A549 (cell line): Measurements from ENCODE around the gene CMYA5.
"Not testable (repeated sequence)": the region's sequence is repeated elsewhere in the genome, so short reads cannot be mapped to it uniquely, and the experiment has no call there.

Experiments used
- CEBPB ChIP-seq, 2 experiments: fragments of >200 bp in 1 of 2; sonication (Bioruptor Twin) in 1 of 2; formaldehyde crosslinking in 1 of 2; IDR thresholded peaks; 2 replicates each; pipeline ENCODE4 v1.6.1; 2012 to 2016
- EP300 ChIP-seq, 2 experiments: fragments of >200 bp; sonication (Bioruptor Twin); formaldehyde crosslinking; IDR thresholded peaks; 2 replicates in 1 of 2; 3 replicates in 1 of 2; pipeline ENCODE4 v1.6.1; 2016 to 2017
- POLR2A ChIP-seq: IDR thresholded peaks from 2 replicates; pipeline ENCODE4 v1.6.1; 2012; ENCODE audit warnings: mild to moderate bottlenecking, low read length
- RFX5 ChIP-seq: fragments of 450-650 bp; IDR thresholded peaks from 2 replicates; pipeline ENCODE4 v1.7.1; 2014; ENCODE audit warnings: antibody characterized with exemption, mild to moderate bottlenecking, moderate library complexity

DNA sequence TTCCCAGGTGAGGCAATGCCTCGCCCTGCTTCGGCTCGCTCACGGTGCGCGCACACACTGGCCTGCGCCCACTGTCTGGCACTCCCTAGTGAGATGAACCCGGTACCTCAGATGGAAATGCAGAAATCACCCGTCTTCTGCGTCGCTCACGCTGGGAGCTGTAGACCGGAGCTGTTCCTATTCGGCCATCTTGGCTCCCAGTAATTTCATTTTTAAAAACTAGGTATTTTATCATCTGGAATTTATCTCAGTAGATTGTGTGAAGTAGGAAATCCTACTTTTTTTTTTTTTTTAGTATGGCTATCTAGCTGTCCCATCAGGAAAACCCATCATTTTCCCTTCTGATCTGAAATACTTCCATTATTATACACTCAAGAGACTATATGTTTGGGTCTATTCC is 95.1 kb downstream of the CMYA5 start:
- not testable (repeated sequence) for TF ChIP-seq POLR2A; CEBPB (IDR thresholded peaks at IDR 0.05); RFX5; EP300 (IDR thresholded peaks at IDR 0.05)
